PC-9 (cell line): ENCODE results near the gene C1orf56.
A peak's percentile ranks its signal among the peaks of the same experiment; 100 is the strongest.

Experiments used
- EZH2 ChIP-seq: fragments of 200-600 bp; sonication (generic); IDR thresholded peaks from 2 replicates; pipeline ENCODE4 v1.8.0; 2017; ENCODE audit warnings: antibody characterized with exemption, low read depth
- TF ChIP-seq, protein P1 (sequence below): fragments of 200-600 bp; sonication (generic); conservative IDR thresholded peaks from 2 replicates; pipeline ENCODE4 v1.6.1; 2017; ENCODE audit warnings: mixed run types, antibody characterized with exemption, mild to moderate bottlenecking, moderate library complexity

DNA sequence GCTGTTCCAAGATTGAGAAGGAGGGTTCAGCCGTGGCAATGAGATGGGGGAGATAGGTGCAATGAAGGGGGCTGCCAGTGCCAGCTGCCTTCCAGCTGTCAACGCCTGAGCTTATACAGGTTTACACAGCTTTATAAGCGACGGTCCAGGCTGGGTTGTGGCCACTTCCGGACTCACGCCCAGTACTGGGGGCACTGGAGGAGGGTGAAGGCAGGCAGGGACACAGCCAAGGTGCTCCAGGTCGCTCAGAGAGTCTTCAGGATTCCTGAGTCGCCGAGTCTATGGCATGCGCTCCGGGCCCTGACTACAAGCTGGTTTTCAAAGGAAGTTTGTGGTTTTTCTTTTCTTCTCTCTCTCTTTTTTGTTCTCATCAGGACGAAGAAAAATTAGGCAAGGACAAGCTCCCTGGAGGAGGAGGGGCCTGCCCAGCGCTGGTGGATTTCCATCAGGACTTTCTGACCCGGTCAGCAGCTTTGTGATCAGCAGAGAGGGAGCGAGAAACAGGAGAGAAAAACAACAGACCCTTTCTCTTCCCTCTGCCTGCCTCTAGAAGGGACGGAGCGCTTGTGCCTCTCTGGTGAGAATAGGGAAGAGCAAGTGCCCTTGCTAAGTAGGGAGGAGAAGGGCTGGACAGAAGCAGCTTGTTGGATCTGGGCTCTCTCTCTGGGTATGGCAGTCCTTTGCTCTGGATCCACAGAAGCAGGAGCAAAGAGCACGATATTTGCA lies 41.1 kb upstream of the C1orf56 start, which contains the start of gene MINDY1:
- TF ChIP-seq, protein P1, sequence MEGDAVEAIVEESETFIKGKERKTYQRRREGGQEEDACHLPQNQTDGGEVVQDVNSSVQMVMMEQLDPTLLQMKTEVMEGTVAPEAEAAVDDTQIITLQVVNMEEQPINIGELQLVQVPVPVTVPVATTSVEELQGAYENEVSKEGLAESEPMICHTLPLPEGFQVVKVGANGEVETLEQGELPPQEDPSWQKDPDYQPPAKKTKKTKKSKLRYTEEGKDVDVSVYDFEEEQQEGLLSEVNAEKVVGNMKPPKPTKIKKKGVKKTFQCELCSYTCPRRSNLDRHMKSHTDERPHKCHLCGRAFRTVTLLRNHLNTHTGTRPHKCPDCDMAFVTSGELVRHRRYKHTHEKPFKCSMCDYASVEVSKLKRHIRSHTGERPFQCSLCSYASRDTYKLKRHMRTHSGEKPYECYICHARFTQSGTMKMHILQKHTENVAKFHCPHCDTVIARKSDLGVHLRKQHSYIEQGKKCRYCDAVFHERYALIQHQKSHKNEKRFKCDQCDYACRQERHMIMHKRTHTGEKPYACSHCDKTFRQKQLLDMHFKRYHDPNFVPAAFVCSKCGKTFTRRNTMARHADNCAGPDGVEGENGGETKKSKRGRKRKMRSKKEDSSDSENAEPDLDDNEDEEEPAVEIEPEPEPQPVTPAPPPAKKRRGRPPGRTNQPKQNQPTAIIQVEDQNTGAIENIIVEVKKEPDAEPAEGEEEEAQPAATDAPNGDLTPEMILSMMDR: peak; percentile 68
- TF ChIP-seq EZH2: no peak
